Measurements from ENCODE around the gene RBP5.

Gene RBP5

DNA sequence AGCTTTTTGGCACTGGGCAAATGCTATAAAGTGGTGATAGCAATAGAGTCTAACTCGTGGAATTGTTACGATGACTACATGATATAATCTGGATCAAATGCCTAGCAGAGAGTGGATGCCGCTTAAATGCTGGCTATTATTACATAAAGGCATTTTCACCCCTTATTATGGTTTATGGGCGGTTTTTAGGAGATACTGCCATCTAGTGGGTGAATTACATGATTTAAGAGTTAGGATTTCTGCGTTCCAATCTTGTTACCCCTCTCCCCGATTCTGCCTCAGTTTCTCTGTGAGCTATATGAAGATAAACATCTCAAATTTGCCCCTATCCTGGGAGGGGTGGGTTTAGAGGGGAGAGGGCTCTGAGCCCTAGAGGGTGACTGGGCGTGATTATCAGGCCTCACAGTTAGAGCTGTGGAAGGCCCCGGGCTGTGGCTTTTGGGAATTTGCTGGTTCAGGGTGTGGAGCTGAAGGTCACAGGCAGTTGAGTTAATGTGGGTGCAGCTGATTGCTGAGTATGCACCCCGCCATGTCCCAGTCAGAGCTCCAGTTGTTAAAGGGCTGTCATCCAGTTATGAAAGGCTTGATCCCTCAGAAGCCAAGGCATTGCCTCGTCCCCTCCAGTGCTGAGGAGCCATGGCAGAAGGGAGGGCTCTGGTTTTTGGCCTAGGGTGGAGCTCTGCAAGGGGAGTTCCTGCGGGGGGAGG lies 15.9 kb upstream of the RBP5 start:
- no peak for DNase-seq

DNA sequence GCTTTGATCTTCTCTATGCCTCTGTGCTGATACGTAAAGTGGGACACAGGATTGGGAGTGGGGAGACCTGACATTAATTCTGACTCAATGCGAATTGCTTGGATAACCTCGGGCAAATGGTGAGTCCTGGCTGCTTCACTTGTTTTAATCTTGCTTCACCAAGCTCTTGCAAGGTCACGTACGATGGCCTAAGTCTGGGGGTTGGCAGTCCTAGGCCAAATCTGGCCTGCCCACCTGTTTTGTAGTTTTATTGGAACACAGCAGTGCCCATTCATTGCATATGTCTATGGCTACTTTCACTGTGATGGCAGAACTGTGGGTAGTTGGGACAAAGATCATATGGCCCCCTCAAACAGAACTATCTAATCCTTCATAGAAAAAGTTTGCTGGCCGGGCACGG lies 14.9 kb upstream of the RBP5 start:
- no peak for DNase-seq

DNA sequence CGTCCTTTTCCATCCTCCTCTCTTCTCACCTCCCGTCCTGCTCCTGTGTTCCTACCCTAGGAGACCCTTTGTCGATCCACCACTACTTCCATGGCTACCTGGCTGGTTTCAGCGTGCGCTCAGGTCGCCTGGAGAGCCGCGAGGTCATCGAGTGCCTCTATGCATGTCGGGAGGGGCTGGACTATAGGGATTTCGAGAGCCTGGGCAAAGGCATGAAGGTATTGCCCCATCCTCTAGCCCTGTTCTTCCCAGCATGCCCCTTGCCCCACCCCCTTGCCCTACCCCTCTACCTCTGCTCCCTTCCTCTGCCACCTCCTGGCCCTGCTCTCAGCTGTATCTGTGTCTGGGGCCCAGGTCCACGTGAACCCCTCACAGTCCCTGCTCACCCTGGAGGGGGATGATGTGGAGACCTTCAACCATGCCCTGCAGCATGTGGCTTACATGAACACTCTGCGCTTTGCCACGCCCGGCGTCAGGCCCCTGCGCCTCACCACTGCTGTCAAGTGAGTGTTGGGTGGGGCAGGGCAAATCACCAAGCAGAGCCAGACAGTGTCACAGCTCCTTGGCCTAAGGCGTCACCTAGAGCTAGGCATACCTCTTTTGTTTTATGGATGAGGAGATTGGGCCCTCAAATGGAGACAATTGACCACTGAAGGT lies 14.2 kb upstream of the RBP5 start:
- DNase-seq, result no peak

DNA sequence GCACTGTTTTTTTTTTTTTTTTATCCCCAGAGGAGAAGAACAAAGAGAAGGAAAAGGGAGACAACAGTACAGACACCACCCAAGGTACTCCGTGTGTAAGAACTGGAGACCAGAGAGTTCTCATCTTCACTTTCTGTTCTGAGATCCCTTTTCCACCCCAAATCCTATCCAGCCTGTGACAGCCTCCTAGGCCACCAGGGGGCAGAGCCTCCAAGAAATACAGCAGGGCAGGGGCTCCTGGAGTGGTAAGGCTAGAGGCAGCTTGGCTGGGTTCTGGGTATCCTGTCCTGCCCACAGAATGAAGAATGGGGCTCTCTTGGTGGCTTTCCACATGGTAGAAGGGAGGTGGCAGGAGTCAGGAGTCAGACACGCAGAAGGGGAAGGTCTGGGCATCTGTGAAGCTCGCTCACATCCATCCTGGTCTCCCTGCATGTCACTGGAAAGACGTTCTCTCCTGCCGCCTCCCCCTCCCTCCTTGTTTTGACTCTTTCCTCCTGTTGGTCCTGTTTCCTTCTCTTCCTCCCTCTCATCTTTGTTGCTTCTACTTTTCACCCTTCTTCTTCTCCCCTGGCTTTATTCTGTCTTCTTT lies 13.5 kb upstream of the RBP5 start:
- no peak for DNase-seq

DNA sequence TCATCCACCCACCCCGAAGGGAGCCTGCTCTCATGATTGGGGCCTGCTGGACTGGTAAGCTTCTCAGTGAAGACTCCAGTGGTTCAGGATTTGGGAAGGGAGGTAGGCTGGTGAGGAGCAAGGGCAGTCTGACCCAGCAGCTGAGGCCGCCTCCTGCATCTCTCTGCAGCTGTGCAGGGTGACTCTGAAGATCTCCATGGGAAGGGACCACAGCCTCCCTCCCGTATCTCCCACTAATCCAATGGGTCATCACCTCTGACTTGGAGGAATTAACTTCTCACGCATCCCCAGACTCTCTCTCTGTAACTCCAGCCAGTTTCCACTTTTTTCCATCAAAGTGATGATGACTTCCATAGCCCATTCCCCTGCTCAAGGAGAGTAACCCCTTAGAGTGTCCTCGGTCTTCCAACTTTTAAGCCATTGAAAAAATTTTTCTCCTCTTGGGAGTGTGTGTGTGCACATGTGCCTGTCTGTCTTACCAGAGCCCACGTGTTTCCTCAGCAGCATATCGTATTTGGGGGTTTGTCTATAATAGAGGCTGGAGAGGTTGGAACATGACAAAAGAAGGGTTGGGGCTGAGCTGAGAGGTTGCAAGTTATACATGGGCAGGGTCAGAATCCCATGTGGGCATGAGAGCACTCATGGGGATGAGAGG lies 12.8 kb upstream of the RBP5 start:
- no peak for DNase-seq

DNA sequence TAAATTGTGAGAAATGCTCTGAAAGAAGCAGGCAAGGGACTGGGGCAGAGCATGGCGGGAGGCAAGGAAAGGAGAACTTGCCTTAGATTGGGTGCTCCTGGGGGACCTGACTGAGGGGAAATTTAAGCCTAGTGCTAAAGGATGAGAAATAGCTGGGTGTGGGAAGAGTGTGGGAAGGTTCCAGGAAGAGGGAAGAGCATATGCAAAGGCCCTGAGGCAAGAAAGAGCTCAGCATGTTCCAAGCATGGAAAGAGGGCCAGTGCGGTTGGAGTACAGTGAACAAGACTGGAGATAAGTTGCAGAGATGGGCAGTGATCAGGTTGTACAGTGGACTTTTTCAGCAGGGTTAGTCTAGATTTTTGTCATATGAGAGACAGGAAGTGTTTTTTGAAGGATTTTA lies 10.5 kb upstream of the RBP5 start:
- no peak for DNase-seq

DNA sequence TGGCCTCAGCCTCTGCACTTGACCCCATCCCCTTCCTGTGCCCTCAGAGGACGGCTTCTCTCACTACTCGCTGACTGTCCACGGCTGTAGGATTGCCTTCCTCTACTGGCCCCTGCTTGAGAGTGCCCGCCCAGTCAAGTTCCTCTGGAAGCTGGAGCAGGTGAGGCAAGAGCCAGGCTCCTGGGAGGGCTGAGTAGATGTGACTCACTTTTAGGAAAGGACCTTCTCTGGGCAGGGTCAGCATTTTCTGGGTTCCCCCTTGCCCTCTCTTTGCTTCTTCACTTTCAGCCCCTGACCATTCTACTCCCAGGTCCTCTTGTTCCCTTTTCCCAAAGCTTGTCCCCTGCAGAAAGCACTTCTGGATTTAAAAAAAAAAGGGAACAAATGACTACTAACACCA lies 9.2 kb upstream of the RBP5 start:
- no peak for DNase-seq

DNA sequence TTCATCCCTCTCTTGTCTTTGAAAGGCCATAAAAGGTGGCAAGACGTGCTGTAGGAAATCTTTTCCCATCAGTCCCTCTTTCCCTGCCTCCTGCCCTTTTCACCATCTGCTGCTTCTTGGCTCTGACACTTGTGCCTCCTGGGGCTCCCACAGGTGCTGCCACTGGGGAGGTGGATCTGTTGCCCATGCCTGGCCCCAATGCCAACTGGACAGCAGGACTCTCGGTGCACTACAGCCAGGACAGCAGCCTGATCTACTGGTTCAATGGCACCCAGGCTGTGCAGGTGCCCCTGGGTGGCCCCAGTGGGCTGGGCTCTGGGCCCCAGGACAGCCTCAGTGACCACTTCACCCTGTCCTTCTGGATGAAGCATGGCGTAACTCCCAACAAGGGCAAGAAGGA lies 8.0 kb upstream of the RBP5 start:
- no peak for DNase-seq

DNA sequence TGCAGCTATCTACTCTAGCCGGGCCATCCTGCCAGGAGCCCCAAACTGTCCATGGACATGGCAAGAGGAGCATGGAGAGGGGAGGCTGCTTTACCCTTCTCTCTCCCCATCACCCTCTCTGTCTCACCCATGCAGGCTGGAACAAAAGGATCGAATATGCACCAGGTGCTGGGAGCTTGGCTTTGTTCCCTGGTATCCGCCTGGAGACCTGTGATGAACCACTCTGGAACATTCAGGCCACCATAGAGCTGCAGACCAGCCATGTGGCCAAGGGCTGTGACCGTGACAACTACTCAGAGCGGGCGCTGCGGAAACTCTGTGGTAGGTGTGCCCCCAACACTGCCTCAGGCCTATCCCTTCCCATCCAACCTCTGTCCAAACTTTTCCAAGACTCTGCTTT lies 7.4 kb upstream of the RBP5 start:
- no peak for DNase-seq

DNA sequence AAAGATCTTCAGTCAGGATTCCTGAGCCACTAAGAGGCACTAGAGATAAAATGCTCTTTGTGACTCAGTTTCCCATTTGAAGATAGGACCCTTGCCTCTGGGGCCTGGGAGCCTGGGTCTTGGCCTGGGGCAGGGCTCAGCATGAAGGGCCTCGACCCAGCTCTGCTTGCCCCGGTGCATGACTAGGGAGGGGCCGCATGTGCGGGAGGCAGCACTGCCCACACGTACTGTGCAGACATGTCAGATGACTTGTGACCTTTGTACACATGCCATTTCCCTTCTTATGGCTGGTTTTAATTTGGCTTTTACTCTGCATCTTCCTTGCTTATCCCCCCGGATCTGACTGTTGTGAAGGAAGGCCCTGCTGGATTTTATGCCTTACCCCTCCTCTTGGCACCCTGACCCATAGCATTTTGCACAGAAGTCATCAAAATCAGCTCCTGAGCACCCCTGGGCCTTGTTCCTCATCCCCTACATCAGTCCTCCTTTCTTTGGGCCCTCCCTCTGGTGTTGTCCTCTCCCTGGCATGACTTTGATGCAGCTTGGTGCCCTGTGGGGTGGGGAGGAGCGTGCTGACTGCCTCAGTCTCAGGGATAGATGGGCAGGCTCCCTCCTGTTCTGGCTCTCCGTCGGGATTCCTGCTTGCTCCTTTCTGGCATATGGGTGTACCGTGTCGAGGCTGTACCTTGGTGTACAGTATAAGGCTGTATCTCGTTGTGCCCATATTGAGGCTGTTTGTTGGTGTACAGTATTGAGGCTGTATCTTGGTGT lies 5.9 kb upstream of the RBP5 start:
- DNase-seq, result no peak

DNA sequence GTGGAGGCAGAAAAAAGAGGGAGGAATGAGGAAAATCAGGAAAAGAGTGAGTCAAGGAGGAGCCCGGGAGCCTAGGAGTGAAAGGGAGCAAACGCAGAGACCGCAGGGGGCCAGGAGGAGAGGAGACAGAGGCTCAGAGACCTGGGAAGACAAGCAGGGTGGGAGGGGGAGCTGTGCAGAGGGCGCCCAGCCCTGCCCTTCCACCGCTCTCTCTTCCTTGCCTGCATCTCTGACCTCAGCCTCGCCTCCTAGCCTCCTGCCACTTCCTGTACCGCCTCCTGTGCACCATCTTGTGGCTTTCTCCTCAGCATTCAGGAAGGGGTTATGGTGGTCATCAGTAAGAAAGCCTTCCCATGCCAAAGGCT lies 2.8 kb upstream of the RBP5 start:
- DNase-seq, result no peak

DNA sequence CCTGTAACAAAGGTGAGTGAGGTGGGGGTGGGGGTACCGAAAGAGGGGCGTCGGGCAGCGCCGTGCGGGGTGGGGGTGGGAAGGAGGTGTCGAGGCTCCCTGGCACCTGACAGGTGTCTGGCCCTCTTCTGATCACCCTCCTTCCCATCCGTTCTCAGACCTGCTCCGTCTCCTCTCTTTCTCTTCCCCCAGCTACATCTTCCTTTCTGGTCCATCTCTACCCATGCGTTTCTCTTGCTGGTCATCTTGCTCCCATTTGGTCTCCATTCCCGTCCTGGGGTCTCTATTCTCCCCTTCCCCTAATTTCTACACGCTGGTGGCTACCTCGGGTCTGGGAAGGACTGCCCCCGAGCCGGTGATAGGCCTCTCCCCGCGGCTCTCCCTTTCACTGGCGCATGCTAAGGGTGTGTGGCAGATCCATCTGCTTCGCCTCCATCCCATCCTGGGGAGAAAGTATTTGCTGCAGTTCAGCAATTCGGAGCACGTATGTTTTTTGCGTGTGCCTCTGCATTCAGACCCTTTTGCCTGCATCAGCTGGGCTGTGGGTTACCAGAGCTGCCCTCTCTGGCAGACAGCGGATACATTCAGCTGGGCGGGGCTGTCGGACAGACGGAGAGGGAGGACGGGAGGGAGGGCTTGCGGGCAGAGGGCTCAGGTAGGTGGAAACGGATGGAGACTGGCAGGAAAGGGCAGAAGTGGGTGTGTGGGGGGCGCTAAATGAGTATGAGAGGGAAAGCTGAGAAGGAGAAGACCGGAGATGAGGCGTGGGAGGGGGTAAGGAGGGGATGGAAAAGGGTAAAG lies 2.2 kb upstream of the RBP5 start:
- DNase-seq, result peak; percentile 73

DNA sequence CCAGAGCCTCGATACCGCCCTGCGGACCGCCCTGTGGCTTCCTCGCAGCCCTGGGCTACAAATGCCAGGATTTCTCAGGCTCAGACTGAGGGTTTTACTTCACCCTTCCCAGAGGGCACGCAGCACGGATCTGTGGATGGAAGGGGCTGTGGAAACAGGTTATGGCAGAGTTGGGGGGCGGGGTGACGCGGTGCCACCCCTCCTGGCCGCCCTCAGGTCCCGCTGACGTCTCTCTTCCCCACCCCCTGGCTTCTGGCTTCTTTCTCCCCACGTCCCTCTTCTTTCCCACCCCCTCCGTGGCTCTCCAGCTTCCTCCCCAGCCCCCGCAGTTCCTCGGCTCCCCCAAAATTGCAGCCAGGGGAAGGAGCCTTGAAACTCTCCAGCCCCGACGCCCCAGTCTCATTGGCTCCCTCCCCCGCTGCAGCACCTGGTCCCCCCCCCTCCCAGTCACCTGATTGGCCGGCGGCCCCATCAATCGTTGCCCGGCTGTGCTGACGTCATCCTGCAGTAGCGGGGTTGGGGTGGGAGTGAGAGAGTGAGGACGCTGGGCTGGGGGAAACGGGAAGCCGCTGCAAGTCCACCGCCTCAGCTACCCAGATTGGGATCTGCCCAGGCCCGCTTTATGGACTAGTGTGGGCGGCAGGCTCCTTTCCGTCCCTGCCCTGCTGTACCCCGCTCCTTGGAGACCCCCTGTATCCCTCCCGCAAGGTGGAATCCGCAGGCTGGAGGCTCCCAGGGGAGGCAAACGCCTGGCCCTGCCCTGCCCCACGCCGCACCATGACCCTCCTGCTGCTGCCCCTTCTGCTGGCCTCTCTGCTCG lies 1.4 kb upstream of the RBP5 start, which contains the start of gene CLSTN3:
Gene CLSTN3, plus strand, starts transcription at position 500 of the 820 bp plus-strand sequence. Its CDS starts 278 bp downstream, at position 778.
- DNase-seq, result peak; percentile 93

DNA sequence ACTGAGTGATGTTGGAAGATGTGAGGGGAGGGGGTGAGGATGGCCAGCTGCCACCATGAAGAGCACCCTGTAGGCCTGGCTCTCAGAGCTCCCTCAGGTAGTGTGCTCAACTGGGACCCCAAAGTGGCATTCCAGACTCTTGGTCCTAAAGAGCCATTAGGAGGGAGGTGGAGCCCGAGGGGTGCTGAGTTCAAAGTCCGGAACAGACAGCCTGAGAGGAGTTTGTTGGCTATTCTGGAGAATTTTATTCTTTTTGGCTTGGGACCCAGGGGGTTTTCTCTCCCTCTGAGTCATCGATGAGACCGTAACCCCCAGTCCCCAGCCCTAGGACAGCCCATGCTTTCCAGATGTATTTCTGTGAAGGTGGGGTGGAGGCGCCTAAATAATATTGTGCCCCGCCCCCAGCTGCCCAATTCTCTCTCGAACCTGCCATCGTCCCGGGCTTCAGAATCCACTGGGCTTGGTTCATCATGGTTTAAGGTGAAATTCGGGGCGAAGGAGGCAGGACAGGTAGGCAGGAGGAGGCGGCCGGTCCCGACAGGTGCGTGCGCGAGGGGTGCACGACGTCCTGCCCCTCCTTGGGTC lies 690 bp upstream of the RBP5 start:
- DNase-seq, result no peak

DNA sequence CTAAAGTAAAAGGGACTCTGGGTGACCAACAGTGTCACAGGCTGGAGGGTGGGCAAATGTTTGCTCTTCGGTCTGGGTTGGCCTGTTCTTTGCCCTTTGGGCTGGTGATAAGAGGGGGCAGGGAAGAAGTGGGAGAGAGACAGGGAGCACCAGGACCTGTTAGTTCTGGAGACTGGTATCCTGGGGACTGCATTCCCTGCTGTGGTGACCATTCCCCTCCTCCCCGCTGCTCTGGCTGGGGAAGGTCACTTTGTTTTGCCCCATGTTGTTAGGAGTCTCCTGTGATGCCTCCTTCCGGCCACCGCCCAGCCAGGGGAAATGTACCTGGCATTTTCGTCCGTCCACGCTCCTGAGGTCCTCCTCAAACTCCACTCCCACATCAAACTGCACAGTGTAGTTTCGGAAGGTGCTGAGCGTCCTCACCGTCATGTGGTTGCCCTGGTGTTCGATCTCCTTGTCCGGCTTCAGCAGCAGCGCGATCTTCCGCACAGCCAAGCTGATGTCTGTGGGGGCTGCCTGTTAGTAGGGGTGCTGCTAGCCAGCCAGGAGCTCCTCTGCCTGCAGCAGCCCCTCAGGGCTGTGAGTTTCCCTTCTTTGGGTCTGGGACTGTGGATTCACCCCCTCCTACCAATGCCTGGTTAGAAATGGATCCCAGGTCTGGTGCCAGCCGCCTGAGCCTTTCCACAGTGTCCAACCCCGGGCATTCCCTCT lies 618 bp downstream of the RBP5 start:
- DNase-seq, result no peak

DNA sequence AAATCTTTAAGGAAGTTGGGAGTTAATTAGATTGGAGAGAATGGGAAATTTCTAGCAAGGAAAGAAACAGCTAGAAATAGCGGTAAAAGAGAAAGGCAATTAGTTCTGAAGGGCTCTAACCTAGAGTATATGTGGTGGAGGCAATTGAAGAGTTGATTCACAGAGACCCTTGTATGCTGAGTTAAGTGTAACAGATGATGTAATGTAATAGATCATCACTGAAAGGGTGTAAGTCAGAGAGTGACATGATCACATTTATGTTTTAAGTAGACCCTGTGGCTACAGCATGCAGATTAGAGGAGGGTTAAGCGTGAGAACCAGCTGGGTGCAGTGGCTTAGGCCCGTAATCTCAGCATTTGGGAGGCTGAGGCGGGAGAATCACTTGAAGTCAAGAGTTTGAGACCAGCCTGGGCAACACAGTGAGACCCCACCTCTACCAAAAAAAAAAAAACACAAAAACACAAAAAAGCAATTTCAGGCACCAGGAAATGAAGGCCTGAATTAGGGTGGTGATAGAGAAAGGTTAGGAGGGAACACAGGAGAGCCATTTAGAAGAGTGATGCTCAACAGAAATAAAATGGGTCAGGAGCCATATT lies 3.0 kb downstream of the RBP5 start:
- DNase-seq, result no peak

DNA sequence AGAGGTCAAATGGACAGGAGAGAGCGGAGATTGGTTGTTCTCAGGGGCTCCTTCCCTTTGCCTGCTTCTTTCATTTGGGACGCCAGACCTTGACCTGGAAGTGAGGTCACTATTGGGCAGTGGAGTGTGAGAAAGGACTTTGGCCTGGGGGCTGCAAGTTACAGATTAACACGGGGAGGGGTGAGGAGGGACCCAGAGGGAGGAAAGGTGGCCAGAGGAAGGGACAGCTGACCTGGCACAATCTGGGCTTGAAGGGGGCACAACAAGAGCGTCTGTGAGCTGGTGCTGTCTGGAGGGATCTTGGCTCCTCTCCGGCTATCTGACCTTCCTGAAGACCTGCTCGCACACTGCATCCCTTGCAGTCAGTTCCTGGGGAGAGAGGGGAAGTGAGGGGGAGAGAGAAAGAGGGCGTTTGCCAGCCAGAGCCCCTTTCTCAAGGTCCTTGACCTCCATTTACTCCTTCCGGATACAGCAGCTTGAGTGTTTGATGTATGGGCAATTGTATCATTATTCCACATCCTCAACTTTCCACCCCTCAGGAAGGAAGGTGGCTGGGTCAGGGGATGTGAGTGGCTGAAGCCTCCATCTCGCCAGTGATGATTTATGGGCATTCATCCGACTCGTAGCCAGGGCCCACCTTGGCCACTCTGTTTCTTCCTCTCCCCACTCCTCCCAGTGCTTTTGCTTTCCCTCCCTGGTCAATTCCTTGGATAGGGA lies 4.7 kb downstream of the RBP5 start:
- DNase-seq, result no peak

DNA sequence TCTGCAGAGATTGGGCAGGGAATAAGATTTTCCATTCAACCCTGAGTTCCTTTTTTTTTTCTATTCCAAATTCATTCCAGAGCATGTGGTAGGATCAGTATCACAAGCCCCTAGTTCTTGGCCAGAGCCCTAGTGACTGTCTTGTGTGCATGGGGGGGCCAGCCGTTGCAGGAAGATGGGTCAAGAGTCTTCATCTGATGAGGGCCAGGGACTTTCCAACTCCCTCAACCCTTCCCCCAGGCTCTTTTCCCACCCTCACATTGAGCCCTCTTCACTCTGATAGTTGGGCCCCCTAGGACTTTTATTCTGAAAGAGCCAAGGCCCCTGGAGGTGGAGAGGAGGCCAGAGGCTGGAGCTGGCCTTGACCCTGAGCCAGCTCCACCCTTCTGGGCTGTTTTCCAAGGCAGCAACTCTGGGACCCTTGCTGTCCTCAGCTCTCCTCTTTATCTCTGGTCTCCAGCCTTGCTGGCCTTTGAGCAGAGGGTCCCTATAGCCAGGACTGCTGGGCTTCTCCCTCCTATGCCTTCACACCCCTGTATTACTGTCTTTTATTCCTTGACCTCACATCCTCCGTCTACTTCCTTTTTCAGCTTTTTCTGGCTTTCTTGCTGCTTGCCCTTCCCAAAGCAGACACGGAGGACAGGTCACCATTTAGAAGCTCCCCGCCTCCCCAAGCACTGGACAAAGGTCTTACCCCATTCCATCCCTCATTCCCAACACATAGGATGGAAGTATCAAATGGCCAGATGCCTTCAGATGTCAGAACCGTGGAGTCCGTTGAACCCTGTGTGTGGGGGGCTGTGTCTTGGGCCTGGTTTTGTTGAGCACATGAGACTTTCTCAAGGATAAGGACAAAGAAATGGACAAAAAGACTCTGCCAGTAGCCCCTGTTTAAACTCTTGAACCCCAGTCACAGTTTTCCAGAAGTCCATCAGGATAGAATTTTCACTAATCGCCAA lies 5.6 kb downstream of the RBP5 start:
- DNase-seq, result no peak
